Esophagus (tissue), 2 donors: ENCODE measurements around the gene HEBP1. TPM values are rescaled to one million over a fixed set of nuclear protein-coding genes. Genes with fewer than 3 reads are reported as not detected.

Experiments
- H3K27ac ChIP-seq, 2 donors: one replicate each; pipeline ENCODE4 v1.5.1; 2013; ENCODE audit warnings: low read depth in 2 of 2, mild to moderate bottlenecking in 2 of 2, inconsistent platforms in 1 of 2, low read length in 1 of 2, moderate library complexity in 1 of 2
- H3K27me3 ChIP-seq, 2 donors: one replicate each; pipeline ENCODE4 v1.6.1; 2013; ENCODE audit warnings: low read length in 2 of 2, control low read depth in 1 of 2, mild to moderate bottlenecking in 1 of 2; ENCODE audit not compliant: insufficient read depth in 2 of 2, control insufficient read depth in 1 of 2
- H3K36me3 ChIP-seq, 2 donors: one replicate each; pipeline ENCODE4 v1.6.1; 2013; ENCODE audit warnings: low read length in 1 of 2; ENCODE audit not compliant: control insufficient read depth in 2 of 2, insufficient read depth in 2 of 2
- H3K4me1 ChIP-seq, 2 donors: one replicate each; pipeline ENCODE4 v1.6.1; 2013; ENCODE audit warnings: low read length in 1 of 2; ENCODE audit not compliant: control insufficient read depth in 2 of 2, insufficient read depth in 2 of 2
- H3K4me3 ChIP-seq, 2 donors: one replicate each; pipeline ENCODE4 v1.5.1; 2013; ENCODE audit warnings: low read length in 2 of 2, mild to moderate bottlenecking in 2 of 2, low read depth in 1 of 2, moderate library complexity in 1 of 2
- H3K9me3 ChIP-seq, 2 donors: one replicate each; pipeline ENCODE4 v1.6.1; 2013; ENCODE audit warnings: mild to moderate bottlenecking in 2 of 2, low read depth in 1 of 2, low read length in 1 of 2, moderate library complexity in 1 of 2; ENCODE audit not compliant: control insufficient read depth in 2 of 2, insufficient read depth in 1 of 2
- WGBS, 2 donors: extraction: QIAGEN DNeasy Blood & Tissue Kit; methylation state at CpG; one replicate each; pipeline ENCODE4 v1.1.7; 2013; 5-methylcytosine and 5-hydroxymethylcytosine counted together
- polyA plus RNA-seq, 2 donors: library from polyadenylated mRNA; stranded (reverse); fragments of 200-250 nt; gene quantifications; one replicate each; pipeline ENCODE4 v1.2.3, GENCODE V29; 2013
- donor health status: healthy with polysubstance abuse.
- donor health status: Bipolar disorder and iron deficiency.

The HEBP1 gene
- polyA plus RNA-seq, 2 donors, result 28.6 to 39.1 TPM

- 52 to 71% methylated on average over 1 of the region's 1 CpG for whole genome bisulfite sequencing, 2 donors
- Histone ChIP-seq H3K36me3 (no peaks in the 10 kb centered on the region), H3K4me1 (no peaks in the 10 kb centered on the region), H3K4me3 (no peak overlapping the region), H3K9me3 (no peaks in the 10 kb centered on the region), H3K27me3 (no peaks in the 10 kb centered on the region), H3K27ac (no peak overlapping the region)
Observed at GRCh38 chr12:13026286-13026685, 26.2 kb upstream of the HEBP1 start.

GRCh38 chr12:13024531-13024916, 24.5 kb upstream of the HEBP1 start:
- H3K9me3 ChIP-seq, result no peaks in the 10 kb centered on the region
- no peaks in the 10 kb centered on the region for H3K27me3 ChIP-seq
- WGBS, 2 donors, result 80 to 90% methylated on average over 5 of the region's 5 CpGs
- no peak overlapping the region for H3K4me3 ChIP-seq
- no peak overlapping the region for H3K27ac ChIP-seq
- no peaks in the 10 kb centered on the region for H3K4me1 ChIP-seq
- no peaks in the 10 kb centered on the region for H3K36me3 ChIP-seq

GRCh38 chr12:13023811-13024530, 23.9 kb upstream of the HEBP1 start:
- H3K27me3 ChIP-seq, result no peaks in the 10 kb centered on the region
- no peaks in the 10 kb centered on the region for H3K36me3 ChIP-seq
- no peak overlapping the region for H3K27ac ChIP-seq
- 86 to 93% methylated on average over 6 of the region's 6 CpGs for WGBS, 2 donors
- no peaks in the 10 kb centered on the region for H3K4me1 ChIP-seq
- H3K4me3 ChIP-seq, result no peak overlapping the region
- no peaks in the 10 kb centered on the region for H3K9me3 ChIP-seq

- Histone ChIP-seq H3K9me3 (no peaks in the 10 kb centered on the region), H3K4me1 (no peaks in the 10 kb centered on the region), H3K27me3 (no peaks in the 10 kb centered on the region), H3K4me3 (no peak overlapping the region), H3K27ac (no peak overlapping the region), H3K36me3 (no peaks in the 10 kb centered on the region)
- 81 to 89% methylated on average over 6 of the region's 6 CpGs for WGBS, 2 donors
Observed at GRCh38 chr12:13022851-13023271, 22.8 kb upstream of the HEBP1 start.

- H3K36me3 ChIP-seq, result no peaks in the 10 kb centered on the region
- no peaks in the 10 kb centered on the region for H3K9me3 ChIP-seq
- H3K27ac ChIP-seq, result no peak overlapping the region
- 87 to 94% methylated on average over 6 of the region's 6 CpGs for WGBS, 2 donors
- no peaks in the 10 kb centered on the region for H3K4me1 ChIP-seq
- no peaks in the 10 kb centered on the region for H3K27me3 ChIP-seq
- H3K4me3 ChIP-seq, result no peak overlapping the region
Observed at GRCh38 chr12:13011098-13011497, 11.0 kb upstream of the HEBP1 start.

- 77 to 81% methylated on average over 5 of the region's 5 CpGs for WGBS, 2 donors
- H3K4me3 ChIP-seq, result no peak overlapping the region
- no peaks in the 10 kb centered on the region for H3K27me3 ChIP-seq
Observed at GRCh38 chr12:13008741-13009380, 8.8 kb upstream of the HEBP1 start.

GRCh38 chr12:13007496-13008233, 7.6 kb upstream of the HEBP1 start:
- no peaks in the 10 kb centered on the region for H3K9me3 ChIP-seq
- no peak overlapping the region for H3K4me3 ChIP-seq
- H3K4me1 ChIP-seq, result no peaks in the 10 kb centered on the region
- H3K27me3 ChIP-seq, result no peaks in the 10 kb centered on the region
- H3K27ac ChIP-seq, result no peak overlapping the region
- 93 to 96% methylated on average over 7 of the region's 7 CpGs for whole genome bisulfite sequencing, 2 donors
- no peaks in the 10 kb centered on the region for H3K36me3 ChIP-seq

More at GRCh38 chr12:13008741-13009380, 8.8 kb upstream of the HEBP1 start:
- no peaks in the 10 kb centered on the region for H3K9me3 ChIP-seq
- no peaks in the 10 kb centered on the region for H3K36me3 ChIP-seq
- no peaks in the 10 kb centered on the region for H3K4me1 ChIP-seq
- no peak overlapping the region for H3K27ac ChIP-seq

- WGBS, 2 donors, result 70 to 95% methylated on average over 2 of the region's 2 CpGs
Observed at GRCh38 chr12:13005649-13006048, 5.6 kb upstream of the HEBP1 start.

GRCh38 chr12:13004986-13005385, 4.9 kb upstream of the HEBP1 start:
- Histone ChIP-seq H3K9me3 (no peaks in the 10 kb centered on the region), H3K27me3 (no peaks in the 10 kb centered on the region), H3K27ac (no peak overlapping the region), H3K36me3 (no peaks in the 10 kb centered on the region), H3K4me1 (peaks cover 0 to 8% of the 10 kb centered on the region in 2 donors), H3K4me3 (no peak overlapping the region)
- WGBS, 2 donors, result 46 to 76% methylated on average over 3 of the region's 3 CpGs

More at GRCh38 chr12:13005649-13006048, 5.6 kb upstream of the HEBP1 start:
- Histone ChIP-seq H3K27me3 (no peaks in the 10 kb centered on the region), H3K27ac (no peak overlapping the region), H3K4me1 (peaks cover 0 to 8% of the 10 kb centered on the region in 2 donors), H3K36me3 (no peaks in the 10 kb centered on the region), H3K4me3 (no peak overlapping the region), H3K9me3 (no peaks in the 10 kb centered on the region)
